Caco-2 (cell line): ENCODE data around the gene GBP5. TPM values are rescaled to one million over a fixed set of nuclear protein-coding genes. Genes with fewer than 3 reads are reported as not detected.

ENCODE experiments used
- BruUV-seq: library from RNA; stranded (reverse); fragments of 400-500 nt; replicated peaks from 2 replicates; lab custom pipeline; 2021; lab: Mats Ljungman, UMichigan
- CTCF ChIA-PET: fragments of 300-600 bp; sonication (Branson Sonifier 250); formaldehyde crosslinking; loops from one replicate; lab custom pipeline; 2022; ENCODE audit warnings: antibody characterized with exemption; lab: Charles Lee
- POLR2A ChIA-PET: fragments of 300-600 bp; sonication (Branson Sonifier 250); formaldehyde crosslinking; loops from one replicate; lab custom pipeline; 2022; ENCODE audit warnings: antibody characterized with exemption; lab: Charles Lee
- DNase-seq, 2 experiments: peaks; one replicate each; pipeline versions ENCODE4 v3.0.0 to v3.0.0-alpha.2; 2020 to 2022
- H3K27me3 ChIP-seq: replicated peaks from 2 replicates; pipeline ENCODE4 v1.6.0; 2011; ENCODE audit warnings: low read length; ENCODE audit not compliant: control insufficient read depth, insufficient read depth
- H3K36me3 ChIP-seq: 2 replicates; pipeline ENCODE4 v1.5.1; 2011; ENCODE audit warnings: low read length; ENCODE audit not compliant: control insufficient read depth, insufficient read depth
- H3K4me1 ChIP-seq: fragments of 250-450 bp; sonication (Bioruptor Pico); 2 replicates; pipeline ENCODE4 v1.5.1; 2020; ENCODE audit warnings: mild to moderate bottlenecking
- H3K4me3 ChIP-seq: 2 replicates; pipeline ENCODE4 v1.5.1; 2011; ENCODE audit warnings: low read depth, mild to moderate bottlenecking, control low read depth, low read length
- H3K9me3 ChIP-seq: fragments of 250-450 bp; sonication (Bioruptor Pico); 2 replicates; pipeline ENCODE4 v1.5.1; 2020; ENCODE audit warnings: mild to moderate bottlenecking, moderate library complexity
- H3K27ac Mint-ChIP-seq: one replicate; pipeline ENCODE4 v1.8.0; 2022; ENCODE audit warnings: mixed read lengths; ENCODE audit not compliant: unreplicated experiment
- H3K27me3 Mint-ChIP-seq: one replicate; pipeline ENCODE4 v1.8.0; 2022; ENCODE audit warnings: mixed read lengths; ENCODE audit not compliant: insufficient read depth, unreplicated experiment
- H3K36me3 Mint-ChIP-seq: one replicate; pipeline ENCODE4 v1.8.0; 2022; ENCODE audit warnings: mild to moderate bottlenecking, mixed read lengths; ENCODE audit not compliant: insufficient read depth, unreplicated experiment
- H3K4me1 Mint-ChIP-seq: one replicate; pipeline ENCODE4 v1.8.0; 2022; ENCODE audit warnings: low read depth, mixed read lengths; ENCODE audit not compliant: unreplicated experiment
- H3K4me3 Mint-ChIP-seq: one replicate; pipeline ENCODE4 v1.8.0; 2022; ENCODE audit warnings: mild to moderate bottlenecking, moderate library complexity, mixed read lengths; ENCODE audit not compliant: unreplicated experiment
- H3K9me3 Mint-ChIP-seq: one replicate; pipeline ENCODE4 v1.8.0; 2022; ENCODE audit warnings: mixed read lengths; ENCODE audit not compliant: unreplicated experiment
- intact Hi-C: fragments of 100-400 bp; cut with micrococcal nuclease; formaldehyde crosslinking; loops from one replicate; pipeline ENCODE4 v1.10.0; 2022; ENCODE audit not compliant: unreplicated experiment
- total RNA-seq: library from RNA; stranded (reverse); gene quantifications from 2 replicates; pipeline ENCODE4 v1.2.3, GENCODE V29; 2022
- TF ChIP-seq, protein P1 (sequence below), 2 experiments: fragments of 200-600 bp in 1 of 2; IDR thresholded peaks; 1 replicate in 1 of 2; 2 replicates in 1 of 2; pipeline versions ENCODE4 v1.5.1 to v1.8.0; 2011 to 2022; ENCODE audit warnings: antibody characterized with exemption in 1 of 2, control low read depth in 1 of 2, inconsistent platforms in 1 of 2, low read depth in 1 of 2, low read length in 1 of 2, mild to moderate bottlenecking in 1 of 2, moderate library complexity in 1 of 2; ENCODE audit not compliant: insufficient read depth in 1 of 2, severe bottlenecking in 1 of 2, unreplicated experiment in 1 of 2

GBP5 gene
- total RNA-seq, 1 experiment from 2014 or later: not detected

DNA sequence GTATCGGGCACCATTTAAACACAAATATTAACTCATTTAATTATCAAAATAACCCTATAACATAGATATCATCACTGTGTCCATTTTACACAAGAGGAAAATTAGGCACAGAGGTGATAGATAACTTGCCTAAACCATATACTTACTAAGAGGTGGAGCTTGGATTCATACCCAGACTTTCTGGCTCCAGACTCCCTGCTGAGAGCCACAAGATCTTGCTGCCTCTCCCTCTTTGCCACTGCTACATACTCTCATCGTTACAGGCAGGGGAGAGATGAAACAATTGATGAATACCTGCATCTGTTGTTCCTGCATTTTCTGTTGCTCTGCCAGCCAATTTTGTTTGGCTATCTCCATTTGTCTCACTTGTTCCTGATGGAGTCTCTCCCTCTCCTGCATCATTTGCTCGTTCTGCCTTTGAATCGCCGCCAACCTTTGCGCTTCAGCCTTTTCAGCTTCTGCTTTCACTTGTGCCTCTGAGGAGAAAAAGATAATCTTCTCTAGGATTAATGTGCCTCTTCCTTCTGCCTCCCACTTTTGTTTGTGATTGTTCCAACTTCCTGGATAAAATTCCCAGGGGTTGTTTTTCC, 10.6 kb downstream of the GBP5 start:
- H3K36me3 Mint-ChIP-seq: no peaks in the 10 kb centered on the region
- no peaks in the 10 kb centered on the region for H3K9me3 ChIP-seq
- CTCF ChIA-PET: no interaction called here
- no peaks in the 10 kb centered on the region for H3K27me3 ChIP-seq
- no peak overlapping the region for H3K27ac Mint-ChIP-seq
- DNase-seq: no peak
- peaks cover 7% of the 10 kb centered on the region for H3K27me3 Mint-ChIP-seq
- H3K4me3 ChIP-seq: no peak overlapping the region
- no peaks in the 10 kb centered on the region for H3K4me1 ChIP-seq
- intact Hi-C loops: no loop called here
- TF ChIP-seq, protein P1, sequence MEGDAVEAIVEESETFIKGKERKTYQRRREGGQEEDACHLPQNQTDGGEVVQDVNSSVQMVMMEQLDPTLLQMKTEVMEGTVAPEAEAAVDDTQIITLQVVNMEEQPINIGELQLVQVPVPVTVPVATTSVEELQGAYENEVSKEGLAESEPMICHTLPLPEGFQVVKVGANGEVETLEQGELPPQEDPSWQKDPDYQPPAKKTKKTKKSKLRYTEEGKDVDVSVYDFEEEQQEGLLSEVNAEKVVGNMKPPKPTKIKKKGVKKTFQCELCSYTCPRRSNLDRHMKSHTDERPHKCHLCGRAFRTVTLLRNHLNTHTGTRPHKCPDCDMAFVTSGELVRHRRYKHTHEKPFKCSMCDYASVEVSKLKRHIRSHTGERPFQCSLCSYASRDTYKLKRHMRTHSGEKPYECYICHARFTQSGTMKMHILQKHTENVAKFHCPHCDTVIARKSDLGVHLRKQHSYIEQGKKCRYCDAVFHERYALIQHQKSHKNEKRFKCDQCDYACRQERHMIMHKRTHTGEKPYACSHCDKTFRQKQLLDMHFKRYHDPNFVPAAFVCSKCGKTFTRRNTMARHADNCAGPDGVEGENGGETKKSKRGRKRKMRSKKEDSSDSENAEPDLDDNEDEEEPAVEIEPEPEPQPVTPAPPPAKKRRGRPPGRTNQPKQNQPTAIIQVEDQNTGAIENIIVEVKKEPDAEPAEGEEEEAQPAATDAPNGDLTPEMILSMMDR (IDR thresholded peaks at IDR 0.05; ENCODE audit: insufficient read depth in 1 of 2, low read depth in 1 of 2, low read length in 1 of 2, severe bottlenecking in 1 of 2, unreplicated experiment in 1 of 2): no peak
- no TSS peak for BruUV-seq
- peaks cover 5% of the 10 kb centered on the region for H3K4me1 Mint-ChIP-seq
- POLR2A ChIA-PET: no interaction called here
- no peak overlapping the region for H3K4me3 Mint-ChIP-seq
- no peaks in the 10 kb centered on the region for H3K9me3 Mint-ChIP-seq
- H3K36me3 ChIP-seq: no peaks in the 10 kb centered on the region

DNA sequence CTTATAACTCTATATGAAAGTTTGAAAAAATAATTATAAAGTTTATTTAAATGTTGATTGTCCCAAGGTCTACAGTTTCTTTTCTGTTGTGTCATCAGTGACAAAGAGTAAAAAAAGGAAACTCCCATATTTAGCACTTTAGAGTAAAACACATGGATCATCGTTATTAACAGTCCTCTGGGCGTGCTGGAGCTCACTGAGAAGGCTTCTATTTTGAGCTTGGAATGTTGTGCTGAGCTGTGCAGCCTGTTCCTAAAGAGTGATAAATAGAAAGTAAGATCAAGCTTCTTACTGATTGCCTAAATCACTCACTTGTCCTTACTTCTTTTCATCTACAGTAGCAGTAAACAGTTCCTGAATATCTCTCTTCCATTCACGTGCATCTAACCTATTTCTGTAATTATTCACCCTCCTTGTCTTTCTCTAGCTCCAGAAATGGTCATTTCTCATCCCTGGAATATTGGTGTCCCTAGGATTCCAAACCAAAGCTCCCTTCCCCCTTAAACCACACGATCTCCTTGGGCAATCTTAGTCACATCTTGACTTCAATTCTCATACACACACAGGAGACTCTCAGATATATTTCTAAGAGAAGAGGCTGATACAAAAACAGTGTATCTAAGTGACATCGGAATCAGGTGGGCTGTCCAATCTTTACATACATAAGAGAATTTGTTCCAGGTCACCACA, 11.9 kb downstream of the GBP5 start:
- Mint-ChIP-seq H3K27ac (no peak overlapping the region), H3K27me3 (peaks cover 7% of the 10 kb centered on the region), H3K4me3 (no peak overlapping the region), H3K36me3 (no peaks in the 10 kb centered on the region), H3K4me1 (peaks cover 5% of the 10 kb centered on the region), H3K9me3 (no peaks in the 10 kb centered on the region)
- H3K4me1 ChIP-seq: no peaks in the 10 kb centered on the region
- no peaks in the 10 kb centered on the region for H3K9me3 ChIP-seq
- TF ChIP-seq, protein P1 (IDR thresholded peaks at IDR 0.05; ENCODE audit: insufficient read depth in 1 of 2, low read depth in 1 of 2, low read length in 1 of 2, severe bottlenecking in 1 of 2, unreplicated experiment in 1 of 2): no peak
- intact Hi-C loops: no loop called here
- no peaks in the 10 kb centered on the region for H3K36me3 ChIP-seq
- ChIA-PET POLR2A (no interaction called here), CTCF (no interaction called here)
- no peak overlapping the region for H3K4me3 ChIP-seq
- no peak for DNase-seq
- H3K27me3 ChIP-seq: no peaks in the 10 kb centered on the region
- BruUV-seq: no TSS peak

GRCh38 chr1:89260042-89260441, 12.6 kb downstream of the GBP5 start:
- BruUV-seq: no TSS peak
- CTCF ChIA-PET: no interaction called here
- Histone ChIP-seq H3K36me3 (no peaks in the 10 kb centered on the region), H3K27me3 (no peaks in the 10 kb centered on the region), H3K9me3 (no peaks in the 10 kb centered on the region), H3K4me1 (no peaks in the 10 kb centered on the region), H3K4me3 (no peak overlapping the region)
- TF ChIP-seq, protein P1 (IDR thresholded peaks at IDR 0.05; ENCODE audit: insufficient read depth in 1 of 2, low read depth in 1 of 2, low read length in 1 of 2, severe bottlenecking in 1 of 2, unreplicated experiment in 1 of 2): no peak
- DNase-seq: no peak
- Mint-ChIP-seq H3K4me1 (peaks cover 5% of the 10 kb centered on the region), H3K27ac (no peak overlapping the region), H3K9me3 (no peaks in the 10 kb centered on the region), H3K4me3 (no peak overlapping the region), H3K27me3 (peaks cover 7% of the 10 kb centered on the region), H3K36me3 (no peaks in the 10 kb centered on the region)
- intact Hi-C loops: no loop called here
- POLR2A ChIA-PET: no interaction called here
